Pancreas (tissue), 10 donors: ENCODE data around the gene OPN3. TPM values are rescaled to one million over a fixed set of nuclear protein-coding genes. Genes with fewer than 3 reads are reported as not detected.

Experiments used
- ATAC-seq, 4 donors: fragments of 200-7000 bp; cut with Tn5 transposase; one replicate each; pipeline versions ENCODE4 v1.8.0 to v1.9.1; 2020; ENCODE audit warnings: mild to moderate bottlenecking in 4 of 4, moderate library complexity in 4 of 4
- DNase-seq, 6 donors: peaks; one replicate each; pipeline ENCODE4 v3.0.0-alpha.2; 2020
- FAIRE-seq: peaks from 2 replicates; lab custom pipeline; 2012; peaks lifted over from hg19 to GRCh38; lab: Jason Lieb, UNC
- H3K27ac ChIP-seq, 4 donors: fragments of 200-600 bp; sonication (generic); 1 replicate in 3 of 4; 2 replicates in 1 of 4; pipeline versions ENCODE4 v1.5.0 to v1.8.0; 2020
- H3K27me3 ChIP-seq, 4 donors: fragments of 200-600 bp; one replicate each; pipeline ENCODE4 v1.8.0; 2021
- H3K36me3 ChIP-seq, 3 donors: fragments of 200-600 bp; sonication (generic) in 1 of 3; one replicate each; pipeline versions ENCODE4 v1.5.0 to v1.8.0; 2020 to 2021
- H3K4me1 ChIP-seq, 3 donors: fragments of 200-600 bp; one replicate each; pipeline ENCODE4 v1.8.0; 2021
- H3K4me3 ChIP-seq, 4 donors: fragments of 200-600 bp; sonication (generic) in 2 of 4; one replicate each; pipeline versions ENCODE4 v1.5.0 to v1.8.0; 2020 to 2021
- H3K9me3 ChIP-seq, 4 donors: fragments of 200-600 bp; one replicate each; pipeline ENCODE4 v1.8.0; 2021
- WGBS, 2 donors: extraction: QIAGEN DNeasy Blood & Tissue Kit; methylation state at CpG; one replicate each; pipeline ENCODE4 v1.1.7; 2013; 5-methylcytosine and 5-hydroxymethylcytosine counted together
- intact Hi-C, 3 donors: fragments of 100-400 bp; cut with DNase I; formaldehyde crosslinking; loops; one replicate each; pipeline versions ENCODE4 v1.11.1 to v1.14.2; 2022
- polyA plus RNA-seq, 2 donors: library from polyadenylated mRNA; stranded (reverse); fragments of 200-250 nt; gene quantifications; one replicate each; pipeline ENCODE4 v1.2.3, GENCODE V29; 2013
- total RNA-seq, 6 donors: library from RNA; stranded (reverse); fragmentation: NEBNext Ultra II Directional in 4 of 6; extraction: Animal tissue kit (Norgen Biotek cat#: 25700) in 4 of 6; gene quantifications; one replicate each; pipeline versions ENCODE4 v1.2.1 to v1.2.4, GENCODE V29; 2021 to 2023
- TF ChIP-seq, protein P1 (sequence below), 4 donors: fragments of 200-600 bp; sonication (generic) in 3 of 4; IDR thresholded peaks; one replicate each; pipeline versions ENCODE4 v1.5.0 to v1.8.0; 2021; ENCODE audit warnings: antibody characterized with exemption in 4 of 4
- donor health status: healthy with polysubstance abuse.
- donor health status: DM: no; HTN: no; CAD: no; lungs with moderate emphysema.
- donor health status: DM: no; HTN: no; CAD: no.
- donor health status: control.
- donor health status: control.
- donor health status: Bipolar disorder and iron deficiency.
- donor health status: DM: yes; HTN: yes; CAD: no.
- donor health status: DM: no; HTN: no; CAD: no.
- donor health status: DM: no; HTN: no; CAD: no.
- donor health status: DM: yes; HTN: yes; CAD: no.

OPN3 gene
- total and polyA plus RNA-seq, 8 donors, result 1.2 to 12.8 (median 3.1) TPM

DNA sequence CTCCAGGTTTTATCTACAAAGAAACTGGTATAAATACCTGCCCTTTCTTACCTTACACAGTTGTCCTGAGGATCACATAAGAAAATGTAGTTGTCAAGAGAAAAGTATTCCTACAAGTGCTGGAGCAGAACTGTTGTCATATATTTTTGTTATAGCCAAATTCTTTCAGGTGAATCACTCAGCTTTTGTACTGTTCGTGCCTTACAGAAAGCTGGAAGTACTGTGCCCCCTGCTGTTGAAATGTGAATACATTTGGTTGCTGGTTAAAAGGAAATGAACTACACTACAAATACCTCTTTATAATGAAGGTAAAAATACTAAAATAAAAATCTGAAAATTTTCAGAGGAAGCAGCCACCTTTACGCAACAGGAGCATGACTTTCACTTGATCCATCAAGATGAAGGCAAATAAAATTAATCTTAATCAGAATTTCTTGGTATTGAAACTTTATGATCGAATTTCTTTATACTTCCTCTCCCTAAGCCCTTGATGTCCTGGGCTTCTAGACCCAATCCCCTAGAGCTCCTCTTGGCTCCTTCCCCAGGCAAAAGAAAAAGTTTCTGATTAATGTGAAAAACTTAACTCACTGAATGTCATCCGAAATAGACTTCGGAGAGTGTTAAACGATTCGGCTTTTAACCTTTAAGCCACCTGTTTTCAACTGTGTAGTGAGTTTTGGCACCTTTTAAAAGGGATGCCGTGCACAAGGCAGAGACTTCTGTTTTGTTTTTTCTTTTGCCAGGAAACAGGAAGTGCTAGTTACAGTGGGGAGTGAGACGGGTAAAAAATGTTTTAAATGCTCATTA, 12.5 kb downstream of the OPN3 start:
- H3K4me3 ChIP-seq, result no peak overlapping the region
- H3K27me3 ChIP-seq, result no peaks in the 10 kb centered on the region
- H3K9me3 ChIP-seq, result no peaks in the 10 kb centered on the region
- TF ChIP-seq, protein P1, sequence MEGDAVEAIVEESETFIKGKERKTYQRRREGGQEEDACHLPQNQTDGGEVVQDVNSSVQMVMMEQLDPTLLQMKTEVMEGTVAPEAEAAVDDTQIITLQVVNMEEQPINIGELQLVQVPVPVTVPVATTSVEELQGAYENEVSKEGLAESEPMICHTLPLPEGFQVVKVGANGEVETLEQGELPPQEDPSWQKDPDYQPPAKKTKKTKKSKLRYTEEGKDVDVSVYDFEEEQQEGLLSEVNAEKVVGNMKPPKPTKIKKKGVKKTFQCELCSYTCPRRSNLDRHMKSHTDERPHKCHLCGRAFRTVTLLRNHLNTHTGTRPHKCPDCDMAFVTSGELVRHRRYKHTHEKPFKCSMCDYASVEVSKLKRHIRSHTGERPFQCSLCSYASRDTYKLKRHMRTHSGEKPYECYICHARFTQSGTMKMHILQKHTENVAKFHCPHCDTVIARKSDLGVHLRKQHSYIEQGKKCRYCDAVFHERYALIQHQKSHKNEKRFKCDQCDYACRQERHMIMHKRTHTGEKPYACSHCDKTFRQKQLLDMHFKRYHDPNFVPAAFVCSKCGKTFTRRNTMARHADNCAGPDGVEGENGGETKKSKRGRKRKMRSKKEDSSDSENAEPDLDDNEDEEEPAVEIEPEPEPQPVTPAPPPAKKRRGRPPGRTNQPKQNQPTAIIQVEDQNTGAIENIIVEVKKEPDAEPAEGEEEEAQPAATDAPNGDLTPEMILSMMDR (IDR thresholded peaks at IDR 0.05), result peak in 3 of 4 donors; percentile 30 to 44 (median 35)
- H3K4me1 ChIP-seq, result no peaks in the 10 kb centered on the region
- WGBS, 2 donors, result 44 to 61% methylated on average over 9 of the region's 9 CpGs
- DNase-seq, result peak in 2 of 6 donors; percentile 31 to 41
- no peaks in the 10 kb centered on the region for H3K36me3 ChIP-seq
- no peak for FAIRE-seq
- peak in 3 of 4 donors; percentile 77 to 89 (median 88) for ATAC-seq
- H3K27ac ChIP-seq, result no peak overlapping the region
- intact Hi-C loops, result loop anchor here in 1 of 3 donors (10.0 kb wide), 1 partner anchor 93 kb away; the partner anchor contains the start of gene KMO

DNA sequence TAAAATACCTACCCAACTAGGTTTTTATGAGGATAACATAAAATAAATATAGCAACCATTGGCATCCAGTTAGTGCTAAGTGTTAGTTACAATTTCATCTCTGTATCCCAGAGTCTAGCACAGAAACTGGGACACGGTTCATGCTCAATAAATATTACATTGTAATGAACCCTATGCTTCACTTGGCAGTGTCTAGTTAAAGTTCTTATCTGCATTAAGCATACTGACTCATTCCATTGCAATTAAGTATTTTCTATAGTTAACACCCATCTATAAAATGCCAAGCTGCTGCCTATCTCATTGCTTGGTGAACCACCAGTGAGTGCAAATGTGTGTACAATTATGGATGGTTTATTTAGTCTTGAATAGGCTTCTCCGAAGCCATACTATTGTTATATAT, 15.2 kb downstream of the OPN3 start:
- WGBS, 2 donors, result 85 to 88% methylated on average over 2 of the region's 2 CpGs
- TF ChIP-seq, protein P1 (IDR thresholded peaks at IDR 0.05), result no peak
- Histone ChIP-seq H3K4me1 (no peaks in the 10 kb centered on the region), H3K36me3 (no peaks in the 10 kb centered on the region), H3K4me3 (no peak overlapping the region), H3K9me3 (no peaks in the 10 kb centered on the region), H3K27ac (no peak overlapping the region), H3K27me3 (no peaks in the 10 kb centered on the region)
- intact Hi-C loops, result loop anchor here in 1 of 3 donors (10.0 kb wide), 1 partner anchor 90 kb away; the partner anchor contains the start of gene KMO
- no peak for ATAC-seq
- no peak for FAIRE-seq
- DNase-seq, result no peak

DNA sequence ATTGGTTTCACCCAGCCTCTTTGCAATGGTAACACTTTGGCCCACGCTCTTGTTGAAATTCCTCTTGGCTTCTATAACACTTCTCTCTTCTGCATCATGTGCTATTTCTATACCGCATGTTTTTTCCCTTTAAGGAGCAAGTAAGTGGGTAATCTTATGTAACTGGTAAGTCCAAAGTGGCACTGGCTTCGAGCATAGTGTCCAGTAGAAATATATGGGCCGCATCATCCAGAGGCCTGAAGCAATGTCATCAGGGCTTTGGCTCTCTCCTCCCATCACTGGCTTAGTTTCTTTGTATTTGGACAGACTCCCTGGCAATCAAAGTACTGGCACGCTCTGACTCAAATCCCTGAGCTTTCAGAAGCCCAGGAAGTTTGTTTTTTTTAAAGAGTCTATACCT, 17.5 kb downstream of the OPN3 start:
- Histone ChIP-seq H3K9me3 (no peaks in the 10 kb centered on the region), H3K4me3 (no peak overlapping the region), H3K27ac (no peak overlapping the region), H3K4me1 (no peaks in the 10 kb centered on the region), H3K27me3 (no peaks in the 10 kb centered on the region), H3K36me3 (no peaks in the 10 kb centered on the region)
- DNase-seq (no peak), ATAC-seq (no peak), FAIRE-seq (no peak)
- 84 to 86% methylated on average over 5 of the region's 5 CpGs for WGBS, 2 donors
- TF ChIP-seq, protein P1 (IDR thresholded peaks at IDR 0.05), result no peak
- intact Hi-C loops, result loop anchor here in 1 of 3 donors (10.0 kb wide), 1 partner anchor 88 kb away; the partner anchor contains the start of gene KMO

DNA sequence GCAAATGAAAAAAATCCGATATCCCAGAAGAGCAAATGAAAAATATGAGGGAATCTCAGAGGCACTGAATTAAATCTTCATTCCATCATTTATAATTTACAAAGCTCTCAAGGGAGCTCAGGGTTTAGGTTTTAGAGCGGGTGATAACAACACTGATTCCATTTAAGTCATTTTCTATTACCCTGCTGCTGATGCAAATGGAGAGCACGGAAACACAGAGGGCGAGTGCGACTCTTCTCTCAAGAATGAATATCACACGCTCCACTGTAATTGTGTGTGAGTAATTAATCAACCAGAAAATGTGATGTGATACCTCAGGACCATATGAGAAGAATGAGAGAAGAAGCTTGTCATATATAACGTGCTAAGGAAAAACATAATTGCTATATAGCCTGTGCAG, 22.7 kb downstream of the OPN3 start:
- TF ChIP-seq, protein P1 (IDR thresholded peaks at IDR 0.05), result no peak
- Histone ChIP-seq H3K36me3 (no peaks in the 10 kb centered on the region), H3K27ac (no peak overlapping the region), H3K4me1 (peaks cover 0 to 18% (median 0%) of the 10 kb centered on the region in 3 donors), H3K27me3 (no peaks in the 10 kb centered on the region), H3K9me3 (no peaks in the 10 kb centered on the region), H3K4me3 (no peak overlapping the region)
- DNase-seq (no peak), FAIRE-seq (no peak), ATAC-seq (no peak)
- intact Hi-C loops, result no loop called here
- WGBS, 2 donors, result 83 to 87% methylated on average over 7 of the region's 7 CpGs
